Natural killer cell (primary cell): ENCODE measurements around the gene ZFR2. TPM values are rescaled to one million over a fixed set of nuclear protein-coding genes. Genes with fewer than 3 reads are reported as not detected.
"Not testable (repeated sequence)": the region's sequence is repeated elsewhere in the genome, so short reads cannot be mapped to it uniquely, and the experiment has no call there.

Experiments used
- ATAC-seq, 3 donors: fragments of 150-1000 bp in 2 of 3; fragments of 200-7000 bp in 1 of 3; cut with Tn5 transposase; 1 replicate in 1 of 3; 2 replicates in 2 of 3; pipeline ENCODE4 v1.10.0; 2021; ENCODE audit warnings: mild to moderate bottlenecking in 2 of 3, moderate library complexity in 2 of 3
- DNase-seq, 2 donors: peaks; one replicate each; pipeline versions ENCODE4 v3.0.0 to v3.0.0-alpha.2; 2013 to 2021; ENCODE audit warnings: mixed read lengths in 1 of 2
- H3K27ac ChIP-seq: one replicate; pipeline ENCODE4 v1.5.1; 2013; ENCODE audit warnings: mild to moderate bottlenecking, low read length
- H3K27me3 ChIP-seq: one replicate; pipeline ENCODE4 v1.6.1; 2013; ENCODE audit warnings: low read length; ENCODE audit not compliant: control insufficient read depth, insufficient read depth
- H3K36me3 ChIP-seq: one replicate; pipeline ENCODE4 v1.6.1; 2013; ENCODE audit warnings: low read length; ENCODE audit not compliant: control insufficient read depth, insufficient read depth
- H3K4me1 ChIP-seq: one replicate; pipeline ENCODE4 v1.6.1; 2013; ENCODE audit warnings: low read length; ENCODE audit not compliant: control insufficient read depth, insufficient read depth
- H3K4me3 ChIP-seq: one replicate; pipeline ENCODE4 v1.5.1; 2013; ENCODE audit warnings: low read length
- H3K9me3 ChIP-seq: one replicate; pipeline ENCODE4 v1.6.1; 2013; ENCODE audit warnings: low read length; ENCODE audit not compliant: control insufficient read depth, insufficient read depth
- H3K27ac Mint-ChIP-seq, 2 donors: one replicate each; pipeline ENCODE4 v1.8.0; 2022; ENCODE audit warnings: mild to moderate bottlenecking in 2 of 2, mixed read lengths in 2 of 2, moderate library complexity in 1 of 2
- H3K27me3 Mint-ChIP-seq, 2 donors: one replicate each; pipeline ENCODE4 v1.8.0; 2022; ENCODE audit warnings: low read depth in 2 of 2, mixed read lengths in 2 of 2
- H3K36me3 Mint-ChIP-seq: one replicate; pipeline ENCODE4 v1.8.0; 2022; ENCODE audit warnings: mixed read lengths
- H3K4me1 Mint-ChIP-seq, 2 donors: one replicate each; pipeline ENCODE4 v1.8.0; 2022; ENCODE audit warnings: mixed read lengths in 2 of 2
- H3K4me3 Mint-ChIP-seq: one replicate; pipeline ENCODE4 v1.8.0; 2022; ENCODE audit warnings: mild to moderate bottlenecking, moderate library complexity, mixed read lengths
- H3K9me3 Mint-ChIP-seq, 2 donors: one replicate each; pipeline ENCODE4 v1.8.0; 2022; ENCODE audit warnings: mixed read lengths in 2 of 2
- CTCF ChIP-seq: fragments of 200-600 bp; IDR thresholded peaks from one replicate; pipeline ENCODE4 v1.8.0; 2022; ENCODE audit warnings: antibody characterized with exemption
- WGBS: methylation state at CpG from one replicate; pipeline ENCODE4 v1.1.7; 2013; ENCODE audit warnings: missing lambda C conversion rate; ENCODE audit not compliant: insufficient coverage; 5-methylcytosine and 5-hydroxymethylcytosine counted together
- intact Hi-C: fragments of 100-400 bp; cut with micrococcal nuclease; formaldehyde crosslinking; loops from one replicate; pipeline ENCODE4 v1.14.2; 2022
- total RNA-seq, 4 donors: library from RNA; stranded (reverse); fragments of 120-200 nt in 1 of 4; gene quantifications; one replicate each; pipeline versions ENCODE4 v1.2.3 to v1.2.4, GENCODE V29; 2013 to 2022

Gene ZFR2
- total RNA-seq, 3 donors from 2014 or later (not counting 1 experiment from before 2014, with no cell fraction given): 1.6 to 4.4 (median 1.7) TPM

DNA sequence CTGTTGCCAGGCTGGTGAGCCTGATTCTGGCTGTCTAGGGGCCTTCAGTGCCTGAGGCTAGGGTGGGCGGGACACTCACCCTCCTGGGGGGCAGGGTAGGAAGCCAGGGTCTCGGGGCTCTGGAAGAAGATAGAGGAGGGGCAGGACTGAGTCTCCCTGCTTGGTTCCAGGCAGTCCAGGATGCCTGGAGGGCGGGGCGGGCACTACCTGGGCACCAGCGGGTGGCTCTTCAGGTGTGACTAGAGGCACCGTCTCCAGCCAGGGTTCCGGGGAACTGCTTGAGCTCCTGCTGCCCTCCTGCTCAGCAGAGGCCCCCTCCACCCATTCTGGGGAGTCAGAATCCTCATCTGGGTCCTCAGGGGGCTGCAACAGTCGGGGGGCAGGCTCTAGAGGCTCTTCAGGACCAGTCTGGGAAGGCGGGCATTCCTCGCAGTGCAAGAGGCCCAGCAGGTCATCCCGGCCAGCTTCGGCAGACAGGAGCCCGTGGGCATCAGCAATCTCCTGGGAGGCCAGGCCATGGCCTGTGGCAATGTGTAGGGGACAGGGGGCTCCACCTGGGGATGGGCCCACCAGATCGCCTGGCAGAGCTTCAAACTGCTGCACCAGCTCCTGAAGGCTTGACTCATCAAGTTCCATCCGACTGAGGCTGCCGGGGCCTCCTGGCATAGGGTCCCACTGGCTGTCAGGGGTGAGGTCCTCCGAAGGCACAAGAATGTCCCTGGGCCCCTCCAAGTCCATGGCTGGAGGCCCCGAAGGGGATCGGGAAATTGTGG, 109.2 kb downstream of the ZFR2 start:
- no peak overlapping the region for H3K27ac ChIP-seq
- peaks cover 32 to 33% of the 10 kb centered on the region in 2 donors for H3K4me1 Mint-ChIP-seq
- no peaks in the 10 kb centered on the region for H3K9me3 ChIP-seq
- intact Hi-C loops: no loop called here
- H3K27me3 Mint-ChIP-seq: no peaks in the 10 kb centered on the region
- H3K27me3 ChIP-seq: no peaks in the 10 kb centered on the region
- H3K4me3 ChIP-seq: no peak overlapping the region
- H3K27ac Mint-ChIP-seq: peak overlapping the region in 1 of 2 donors; percentile 100
- no peaks in the 10 kb centered on the region for H3K36me3 Mint-ChIP-seq
- peaks cover 41% of the 10 kb centered on the region for H3K4me1 ChIP-seq
- DNase-seq (no peak), ATAC-seq (no peak)
- H3K4me3 Mint-ChIP-seq: peak overlapping the region; percentile 21
- WGBS: 97% methylated on average over 19 of the region's 19 CpGs
- no peaks in the 10 kb centered on the region for H3K9me3 Mint-ChIP-seq
- no peak for TF ChIP-seq CTCF
- H3K36me3 ChIP-seq: peaks cover 19% of the 10 kb centered on the region

- H3K27ac ChIP-seq, H3K27ac Mint-ChIP-seq, DNase-seq, H3K4me3 Mint-ChIP-seq, H3K27me3 Mint-ChIP-seq, intact Hi-C loops, H3K27me3 ChIP-seq, ATAC-seq, H3K9me3 Mint-ChIP-seq, H3K36me3 Mint-ChIP-seq, H3K9me3 ChIP-seq, H3K4me3 ChIP-seq: not testable (repeated sequence)
- 98% methylated on average over 12 of the region's 13 CpGs for WGBS
- Histone ChIP-seq H3K36me3 (peaks cover 22% of the 10 kb centered on the region), H3K4me1 (peaks cover 38% of the 10 kb centered on the region)
- H3K4me1 Mint-ChIP-seq: peaks cover 32% of the 10 kb centered on the region in 2 donors
These were observed 110.5 kb downstream of the ZFR2 start for GRCh38 chr19:3758297-3758696.

- H3K4me3 ChIP-seq, ATAC-seq, H3K27ac Mint-ChIP-seq, H3K4me3 Mint-ChIP-seq, H3K27me3 Mint-ChIP-seq, DNase-seq, intact Hi-C loops, H3K36me3 Mint-ChIP-seq, H3K9me3 Mint-ChIP-seq, H3K9me3 ChIP-seq, H3K27me3 ChIP-seq, H3K27ac ChIP-seq: not testable (repeated sequence)
- 97% methylated on average over 7 of the region's 7 CpGs for WGBS
- H3K36me3 ChIP-seq: peaks cover 27% of the 10 kb centered on the region
- H3K4me1 Mint-ChIP-seq: peaks cover 26 to 28% of the 10 kb centered on the region in 2 donors
- peaks cover 33% of the 10 kb centered on the region for H3K4me1 ChIP-seq
These were observed 111.1 kb downstream of the ZFR2 start for GRCh38 chr19:3757705-3758104.

Other genes starting within 250 kb of the ZFR2 start
- 10 to 100 TPM; 33.6 to 42.2 (median 40.8) TPM for gene CACTIN, start 242.2 kb downstream of the ZFR2 start, total RNA-seq
- 10 to 100 TPM; 35.0 to 49.2 (median 36.8) TPM for gene PIP5K1C, start 168.6 kb downstream of the ZFR2 start, total RNA-seq
- 1 to 10 TPM; 1.1 to 2.9 (median 1.3) TPM for gene TJP3, start 160.7 kb downstream of the ZFR2 start, total RNA-seq
- 10 to 100 TPM; 39.9 to 53.6 (median 43.8) TPM for gene APBA3, start 107.3 kb downstream of the ZFR2 start, total RNA-seq
- 10 to 100 TPM; 54.1 to 60.5 (median 55.5) TPM for gene MRPL54, start 106.4 kb downstream of the ZFR2 start, total RNA-seq
- gene RAX2, start 96.8 kb downstream of the ZFR2 start, total RNA-seq: not detected
- 100 to 1,000 TPM; 269 to 353 (median 317) TPM for gene MATK, start 82.7 kb downstream of the ZFR2 start, total RNA-seq
- not detected for gene ATCAY, start 11.6 kb upstream of the ZFR2 start, total RNA-seq
- not detected for gene NMRK2, start 64.0 kb upstream of the ZFR2 start, total RNA-seq
- gene DAPK3, start 102.1 kb upstream of the ZFR2 start, total RNA-seq: 10 to 100 TPM; 54.3 to 66.4 (median 58.1) TPM
- 1,000 to 10,000 TPM; 1,302 to 1,442 (median 1,437) TPM for gene EEF2, start 116.4 kb upstream of the ZFR2 start, total RNA-seq
- 10 to 100 TPM; 25.4 to 39.4 (median 26.8) TPM for gene PIAS4, start 138.7 kb upstream of the ZFR2 start, total RNA-seq
- gene ZBTB7A, start 197.9 kb upstream of the ZFR2 start, total RNA-seq: 10 to 100 TPM; 81.6 to 97.7 (median 82.9) TPM